Panc1 (cell line): ENCODE data around the gene GATC. TPM values are rescaled to one million over a fixed set of nuclear protein-coding genes. Genes with fewer than 3 reads are reported as not detected.

ENCODE experiments used
- ATAC-seq: fragments of 200-7000 bp; cut with Tn5 transposase; 2 replicates; pipeline ENCODE4 v1.9.1; 2020; ENCODE audit warnings: mild to moderate bottlenecking, moderate library complexity
- BruUV-seq: library from RNA; stranded (reverse); fragments of 400-500 nt; replicated peaks from 2 replicates; lab custom pipeline; 2021; lab: Mats Ljungman, UMichigan
- CTCF ChIA-PET: fragments of 300-600 bp; sonication (Branson Sonifier 250); formaldehyde crosslinking; loops from one replicate; lab custom pipeline; 2022; ENCODE audit warnings: antibody characterized with exemption; lab: Charles Lee
- POLR2A ChIA-PET: fragments of 300-600 bp; sonication (Branson Sonifier 250); formaldehyde crosslinking; loops from one replicate; lab custom pipeline; 2022; ENCODE audit warnings: antibody characterized with exemption; lab: Charles Lee
- DNase-seq: peaks from one replicate; pipeline ENCODE4 v3.0.0-alpha.2; 2010; ENCODE audit warnings: low read depth, low spot score
- H3K27ac ChIP-seq: 2 replicates; pipeline ENCODE4 v1.5.1; 2011; ENCODE audit warnings: mild to moderate bottlenecking, low read length, inconsistent platforms
- H3K27me3 ChIP-seq: fragments of 200-500 bp; sonication (Bioruptor generic); 2 replicates; pipeline ENCODE4 v1.6.0; 2014; ENCODE audit warnings: low read length, inconsistent platforms; ENCODE audit not compliant: control insufficient read depth, insufficient read depth
- H3K36me3 ChIP-seq: fragments of 200-500 bp; sonication (Bioruptor generic); 2 replicates; pipeline ENCODE4 v1.5.1; 2014; ENCODE audit warnings: inconsistent platforms, mild to moderate bottlenecking, low read length, moderate library complexity; ENCODE audit not compliant: control insufficient read depth, insufficient read depth
- H3K4me1 ChIP-seq: 2 replicates; pipeline ENCODE4 v1.5.1; 2011; ENCODE audit warnings: inconsistent platforms, mild to moderate bottlenecking, low read length, moderate library complexity; ENCODE audit not compliant: control insufficient read depth, insufficient read depth
- H3K4me3 ChIP-seq, 2 experiments: 2 replicates each; pipeline ENCODE4 v1.5.1; 2011 to 2012; ENCODE audit warnings: low read depth in 2 of 2, low read length in 2 of 2, mild to moderate bottlenecking in 2 of 2, inconsistent platforms in 1 of 2, moderate library complexity in 1 of 2
- H3K9me3 ChIP-seq: fragments of 200-500 bp; sonication (Bioruptor generic); 2 replicates; pipeline ENCODE4 v1.5.1; 2014; ENCODE audit warnings: low read depth, mild to moderate bottlenecking, inconsistent platforms, low read length, moderate library complexity; ENCODE audit not compliant: control insufficient read depth, insufficient read depth
- POLR2AphosphoS5 ChIP-seq: IDR thresholded peaks from 2 replicates; pipeline ENCODE4 v1.6.1; 2012; ENCODE audit warnings: mild to moderate bottlenecking, low read depth, low read length, moderate library complexity
- SIN3A ChIP-seq: IDR thresholded peaks from 2 replicates; pipeline ENCODE4 v1.6.1; 2012; ENCODE audit warnings: low read depth, mild to moderate bottlenecking, low read length, moderate library complexity, borderline replicate concordance; ENCODE audit not compliant: insufficient read depth
- TCF7L2 ChIP-seq: IDR thresholded peaks from 2 replicates; pipeline ENCODE4 v1.6.1; 2011; ENCODE audit warnings: mild to moderate bottlenecking, low read depth, low read length, inconsistent platforms
- in situ Hi-C: cut with HindIII; loops from 2 replicates; pipeline ENCODE4 v1.10.0; 2016; ENCODE audit warnings: low sequenced_read_pairs, low pct_unique_long_range_greater_than_20kb
- intact Hi-C: fragments of 100-400 bp; cut with micrococcal nuclease; formaldehyde crosslinking; loops from one replicate; pipeline ENCODE4 v1.10.0; 2022; ENCODE audit not compliant: unreplicated experiment
- total RNA-seq: library from RNA; stranded (reverse); gene quantifications from one replicate; pipeline ENCODE4 v1.2.1, GENCODE V29; 2021; ENCODE audit not compliant: unreplicated experiment
- TF ChIP-seq, protein P1 (sequence below), 2 experiments: IDR thresholded peaks; 2 replicates each; pipeline ENCODE4 v1.6.1; 2011 to 2012; ENCODE audit warnings: low read depth in 2 of 2, control low read depth in 1 of 2, low read length in 1 of 2, mild to moderate bottlenecking in 1 of 2, moderate library complexity in 1 of 2; ENCODE audit not compliant: insufficient read depth in 1 of 2
- TF ChIP-seq, protein P2 (sequence below): fragments of 450-650 bp; IDR thresholded peaks from 2 replicates; pipeline ENCODE4 v1.5.1; 2017; ENCODE audit warnings: mild to moderate bottlenecking

The GATC gene
- total RNA-seq, 1 experiment from 2014 or later, result 34.7 TPM

DNA sequence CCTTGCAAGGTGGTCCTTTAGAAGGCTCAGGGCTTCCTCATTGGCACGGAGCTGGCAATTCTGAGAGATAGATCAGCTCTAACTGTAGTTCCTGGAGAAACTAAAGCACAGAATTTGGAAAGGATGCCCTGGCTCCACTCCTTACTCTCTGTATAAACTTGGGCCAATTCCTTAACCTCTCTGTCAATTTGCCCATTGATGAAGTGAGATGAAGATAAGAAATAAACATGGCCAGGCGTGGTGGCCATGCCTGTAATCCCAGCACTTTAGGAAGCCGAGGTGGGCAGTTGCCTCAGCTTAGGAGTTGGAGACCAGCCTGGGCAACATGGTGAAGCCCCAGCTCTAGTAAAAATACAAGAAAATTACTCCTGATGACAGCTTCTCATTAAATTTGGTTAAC, 42.4 kb upstream of the GATC start:
- BruUV-seq, result no TSS peak
- ATAC-seq (no peak; the same call in 1 of the 2 replicates), DNase-seq (no peak)
- no peaks in the 10 kb centered on the region for H3K36me3 ChIP-seq
- ChIA-PET CTCF (no interaction called here), POLR2A (no interaction called here)
- TF ChIP-seq, protein P1, sequence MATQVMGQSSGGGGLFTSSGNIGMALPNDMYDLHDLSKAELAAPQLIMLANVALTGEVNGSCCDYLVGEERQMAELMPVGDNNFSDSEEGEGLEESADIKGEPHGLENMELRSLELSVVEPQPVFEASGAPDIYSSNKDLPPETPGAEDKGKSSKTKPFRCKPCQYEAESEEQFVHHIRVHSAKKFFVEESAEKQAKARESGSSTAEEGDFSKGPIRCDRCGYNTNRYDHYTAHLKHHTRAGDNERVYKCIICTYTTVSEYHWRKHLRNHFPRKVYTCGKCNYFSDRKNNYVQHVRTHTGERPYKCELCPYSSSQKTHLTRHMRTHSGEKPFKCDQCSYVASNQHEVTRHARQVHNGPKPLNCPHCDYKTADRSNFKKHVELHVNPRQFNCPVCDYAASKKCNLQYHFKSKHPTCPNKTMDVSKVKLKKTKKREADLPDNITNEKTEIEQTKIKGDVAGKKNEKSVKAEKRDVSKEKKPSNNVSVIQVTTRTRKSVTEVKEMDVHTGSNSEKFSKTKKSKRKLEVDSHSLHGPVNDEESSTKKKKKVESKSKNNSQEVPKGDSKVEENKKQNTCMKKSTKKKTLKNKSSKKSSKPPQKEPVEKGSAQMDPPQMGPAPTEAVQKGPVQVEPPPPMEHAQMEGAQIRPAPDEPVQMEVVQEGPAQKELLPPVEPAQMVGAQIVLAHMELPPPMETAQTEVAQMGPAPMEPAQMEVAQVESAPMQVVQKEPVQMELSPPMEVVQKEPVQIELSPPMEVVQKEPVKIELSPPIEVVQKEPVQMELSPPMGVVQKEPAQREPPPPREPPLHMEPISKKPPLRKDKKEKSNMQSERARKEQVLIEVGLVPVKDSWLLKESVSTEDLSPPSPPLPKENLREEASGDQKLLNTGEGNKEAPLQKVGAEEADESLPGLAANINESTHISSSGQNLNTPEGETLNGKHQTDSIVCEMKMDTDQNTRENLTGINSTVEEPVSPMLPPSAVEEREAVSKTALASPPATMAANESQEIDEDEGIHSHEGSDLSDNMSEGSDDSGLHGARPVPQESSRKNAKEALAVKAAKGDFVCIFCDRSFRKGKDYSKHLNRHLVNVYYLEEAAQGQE (IDR thresholded peaks at IDR 0.05; ENCODE audit: insufficient read depth in 1 of 2, low read depth in 2 of 2, low read length in 1 of 2), result no peak
- TF ChIP-seq POLR2AphosphoS5 (no peak), SIN3A (no peak), TCF7L2 (no peak)
- TF ChIP-seq, protein P2, sequence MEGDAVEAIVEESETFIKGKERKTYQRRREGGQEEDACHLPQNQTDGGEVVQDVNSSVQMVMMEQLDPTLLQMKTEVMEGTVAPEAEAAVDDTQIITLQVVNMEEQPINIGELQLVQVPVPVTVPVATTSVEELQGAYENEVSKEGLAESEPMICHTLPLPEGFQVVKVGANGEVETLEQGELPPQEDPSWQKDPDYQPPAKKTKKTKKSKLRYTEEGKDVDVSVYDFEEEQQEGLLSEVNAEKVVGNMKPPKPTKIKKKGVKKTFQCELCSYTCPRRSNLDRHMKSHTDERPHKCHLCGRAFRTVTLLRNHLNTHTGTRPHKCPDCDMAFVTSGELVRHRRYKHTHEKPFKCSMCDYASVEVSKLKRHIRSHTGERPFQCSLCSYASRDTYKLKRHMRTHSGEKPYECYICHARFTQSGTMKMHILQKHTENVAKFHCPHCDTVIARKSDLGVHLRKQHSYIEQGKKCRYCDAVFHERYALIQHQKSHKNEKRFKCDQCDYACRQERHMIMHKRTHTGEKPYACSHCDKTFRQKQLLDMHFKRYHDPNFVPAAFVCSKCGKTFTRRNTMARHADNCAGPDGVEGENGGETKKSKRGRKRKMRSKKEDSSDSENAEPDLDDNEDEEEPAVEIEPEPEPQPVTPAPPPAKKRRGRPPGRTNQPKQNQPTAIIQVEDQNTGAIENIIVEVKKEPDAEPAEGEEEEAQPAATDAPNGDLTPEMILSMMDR, result no peak
- H3K4me3 ChIP-seq, result no peak overlapping the region
- no peaks in the 10 kb centered on the region for H3K9me3 ChIP-seq
- H3K27ac ChIP-seq, result no peak overlapping the region
- intact Hi-C loops, result no loop called here
- no peaks in the 10 kb centered on the region for H3K27me3 ChIP-seq
- in situ Hi-C loops, result no loop called here
- no peaks in the 10 kb centered on the region for H3K4me1 ChIP-seq

DNA sequence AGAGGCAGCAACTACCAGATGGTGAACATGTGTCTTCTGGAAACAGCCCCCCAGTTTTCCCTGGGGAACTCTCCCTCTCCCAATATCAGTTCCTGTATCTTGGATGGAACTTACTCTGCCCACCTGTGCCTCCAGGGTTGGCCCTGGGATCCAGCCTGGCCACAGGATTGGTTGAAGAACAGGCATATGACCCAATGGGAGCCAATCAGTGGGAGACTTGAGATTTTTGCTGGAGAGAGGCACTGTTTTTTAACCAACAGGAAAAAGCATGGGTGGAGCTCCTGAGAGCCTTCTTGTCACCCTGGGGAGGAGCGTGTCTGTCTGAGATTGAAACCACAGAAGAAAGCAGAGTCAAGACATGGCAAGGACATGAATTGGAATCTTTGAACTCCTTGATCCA, 42.0 kb upstream of the GATC start:
- in situ Hi-C loops, result no loop called here
- no peaks in the 10 kb centered on the region for H3K9me3 ChIP-seq
- no TSS peak for BruUV-seq
- no peak for DNase-seq
- intact Hi-C loops, result no loop called here
- CTCF ChIA-PET, result no interaction called here
- POLR2A ChIA-PET, result no interaction called here
- H3K27ac ChIP-seq, result no peak overlapping the region
- H3K27me3 ChIP-seq, result no peaks in the 10 kb centered on the region
- no peaks in the 10 kb centered on the region for H3K36me3 ChIP-seq
- H3K4me1 ChIP-seq, result no peaks in the 10 kb centered on the region
- H3K4me3 ChIP-seq, result no peak overlapping the region
- TF ChIP-seq TCF7L2 (no peak), POLR2AphosphoS5 (no peak), SIN3A (no peak)
- TF ChIP-seq, protein P2, result no peak
- TF ChIP-seq, protein P1 (IDR thresholded peaks at IDR 0.05; ENCODE audit: insufficient read depth in 1 of 2, low read depth in 2 of 2, low read length in 1 of 2), result no peak
- ATAC-seq, result no peak; the same call in 1 of the 2 replicates
